Bladder microvascular endothelial cell (primary cell): ENCODE measurements around the gene LDLRAD2. TPM values are rescaled to one million over a fixed set of nuclear protein-coding genes. Genes with fewer than 3 reads are reported as not detected.

Source experiments
- total RNA-seq: library from RNA; depleted of rRNA; stranded (reverse); fragments of >200 nt; gene quantifications from 2 replicates; pipeline ENCODE4 v1.2.3, GENCODE V29; 2014

Gene LDLRAD2, protein sequence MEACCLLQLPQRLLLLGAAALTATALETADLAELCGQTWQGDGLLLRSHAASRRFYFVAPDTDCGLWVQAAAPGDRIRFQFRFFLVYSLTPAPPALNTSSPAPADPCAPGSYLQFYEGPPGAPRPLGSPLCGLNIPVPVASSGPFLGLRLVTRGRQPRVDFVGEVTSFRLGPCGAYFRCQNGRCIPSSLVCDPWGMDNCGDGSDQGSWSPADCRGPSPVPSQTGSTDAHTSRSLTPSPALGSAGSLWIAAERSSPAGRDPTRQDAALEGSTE
- under 0.01 and 0.06 TPM in 2 replicates for total RNA-seq

DNA sequence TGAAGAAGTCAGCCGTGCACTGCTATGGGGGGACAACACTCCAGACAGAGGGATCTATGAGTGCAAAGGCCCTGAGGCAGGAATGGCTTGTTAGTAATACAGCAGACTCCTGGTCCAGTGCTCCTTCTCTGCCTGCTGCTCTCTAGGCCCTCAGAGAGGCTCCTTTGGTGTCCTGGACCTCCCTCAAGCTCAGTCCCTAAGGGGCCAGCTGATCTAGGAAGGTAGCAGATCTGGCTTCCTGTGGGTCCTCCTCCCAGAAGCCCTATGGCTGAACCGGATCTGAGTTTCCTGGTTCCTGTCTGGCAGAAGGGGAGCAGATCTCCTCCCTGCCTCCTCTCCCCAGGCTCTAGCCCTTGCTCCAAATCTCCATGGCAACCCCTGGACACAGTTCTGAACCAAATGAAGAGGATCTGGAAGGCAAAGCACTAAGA is at the start of gene LDLRAD2:
Gene LDLRAD2, plus strand, starts transcription at position 391 of the 431 bp plus-strand sequence. CDS start 187 bp downstream, outside the sequence.

DNA sequence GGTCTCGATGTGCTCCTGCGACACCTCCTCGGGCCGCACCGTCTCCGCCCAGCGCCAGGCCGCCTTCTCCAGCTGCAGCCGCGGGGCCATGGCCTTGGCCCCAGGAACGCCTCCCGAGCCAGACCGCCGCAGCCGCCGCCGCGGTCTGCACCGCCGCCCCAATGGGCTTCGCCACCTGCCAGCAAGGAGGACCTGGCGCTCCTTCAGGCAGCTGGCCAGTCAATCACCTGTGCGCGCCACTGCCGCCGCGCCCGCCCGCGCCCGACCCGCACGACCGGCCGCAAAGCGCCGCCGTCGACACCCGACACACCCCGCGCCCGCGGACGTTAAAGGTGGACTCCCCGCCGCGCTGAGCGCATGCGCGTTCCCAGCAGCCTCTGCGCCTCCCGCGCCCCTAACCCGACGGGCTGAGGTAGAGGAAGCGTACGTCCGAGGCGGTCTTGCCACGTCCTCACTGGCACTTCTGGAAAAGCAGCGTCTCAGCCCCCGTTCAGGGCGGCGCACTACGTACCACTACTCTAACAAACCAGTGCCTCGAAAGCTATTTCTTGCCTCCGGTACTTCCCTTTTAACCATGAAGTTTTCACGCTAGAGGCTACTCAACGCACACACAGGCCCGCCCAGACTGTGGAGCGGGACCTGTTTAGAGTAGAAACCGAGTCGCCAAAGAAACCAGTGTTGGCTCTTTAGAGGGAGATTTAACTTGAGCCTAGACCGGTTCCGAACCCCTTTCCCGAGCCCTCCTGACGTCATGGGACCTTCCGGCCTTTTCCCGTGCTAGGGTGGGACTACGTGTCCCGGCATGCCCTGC is 29.0 kb upstream of the LDLRAD2 start, which contains the start of gene USP48:
Gene USP48, minus strand, starts transcription at position 282 of the 811 bp plus-strand sequence. Its CDS starts 192 bp downstream, at position 90.

Other genes with a start within 250 kb of the LDLRAD2 start
- gene RAP1GAP, start 142.9 kb upstream of the LDLRAD2 start, total RNA-seq, result under 0.01 and 0.31 TPM in 2 replicates
- gene USP48, start 29.1 kb upstream of the LDLRAD2 start, total RNA-seq, result 42.4 and 114 TPM in 2 replicates
- 889 and 1,899 TPM in 2 replicates for gene HSPG2, start 125.0 kb downstream of the LDLRAD2 start, total RNA-seq
- gene CELA3B, start 164.8 kb downstream of the LDLRAD2 start, total RNA-seq, result not detected in 2 replicates
- not detected in 2 replicates for gene CELA3A, start 189.4 kb downstream of the LDLRAD2 start, total RNA-seq
- gene CDC42, start 240.4 kb downstream of the LDLRAD2 start, total RNA-seq, result 392 and 426 TPM in 2 replicates